ENCODE measurements around the gene PACRG.

DNA sequence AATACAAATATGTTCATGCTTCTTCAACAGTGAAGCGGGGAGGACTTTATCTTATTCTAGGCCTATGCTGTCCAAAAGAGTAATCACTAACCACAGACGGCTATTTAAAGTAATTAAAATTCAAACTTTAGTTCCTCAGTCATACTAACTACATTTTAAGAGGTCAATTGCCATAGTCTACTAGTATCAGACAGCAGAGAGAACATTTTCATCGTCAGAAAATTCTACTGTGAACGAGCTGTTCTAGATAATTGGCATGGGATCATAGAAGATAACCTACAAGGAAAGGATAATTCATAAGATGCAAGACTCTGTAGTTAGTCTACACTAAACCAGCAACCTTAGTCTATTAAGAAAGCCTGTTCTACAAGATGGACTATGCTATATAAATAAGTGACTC lies 44.6 kb upstream of the PACRG start:
- no peak for TF ChIP-seq POLR2A (IDR thresholded peaks at IDR 0.05)
- TF ChIP-seq, protein P1, sequence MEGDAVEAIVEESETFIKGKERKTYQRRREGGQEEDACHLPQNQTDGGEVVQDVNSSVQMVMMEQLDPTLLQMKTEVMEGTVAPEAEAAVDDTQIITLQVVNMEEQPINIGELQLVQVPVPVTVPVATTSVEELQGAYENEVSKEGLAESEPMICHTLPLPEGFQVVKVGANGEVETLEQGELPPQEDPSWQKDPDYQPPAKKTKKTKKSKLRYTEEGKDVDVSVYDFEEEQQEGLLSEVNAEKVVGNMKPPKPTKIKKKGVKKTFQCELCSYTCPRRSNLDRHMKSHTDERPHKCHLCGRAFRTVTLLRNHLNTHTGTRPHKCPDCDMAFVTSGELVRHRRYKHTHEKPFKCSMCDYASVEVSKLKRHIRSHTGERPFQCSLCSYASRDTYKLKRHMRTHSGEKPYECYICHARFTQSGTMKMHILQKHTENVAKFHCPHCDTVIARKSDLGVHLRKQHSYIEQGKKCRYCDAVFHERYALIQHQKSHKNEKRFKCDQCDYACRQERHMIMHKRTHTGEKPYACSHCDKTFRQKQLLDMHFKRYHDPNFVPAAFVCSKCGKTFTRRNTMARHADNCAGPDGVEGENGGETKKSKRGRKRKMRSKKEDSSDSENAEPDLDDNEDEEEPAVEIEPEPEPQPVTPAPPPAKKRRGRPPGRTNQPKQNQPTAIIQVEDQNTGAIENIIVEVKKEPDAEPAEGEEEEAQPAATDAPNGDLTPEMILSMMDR (IDR thresholded peaks at IDR 0.05), result no peak
- TF ChIP-seq POLR2AphosphoS5 (IDR thresholded peaks at IDR 0.05), result no peak
- no peak for TF ChIP-seq EP300 (IDR thresholded peaks at IDR 0.05)

All from stomach (tissue), 4 donors.